ENCODE measurements around the gene DOCK7. TPM values are rescaled to one million over a fixed set of nuclear protein-coding genes. Genes with fewer than 3 reads are reported as not detected.

The DOCK7 gene
- polyA plus RNA-seq, 1 of the 3 experiments (the other 2 are of a cell fraction), result 27.6 TPM

DNA sequence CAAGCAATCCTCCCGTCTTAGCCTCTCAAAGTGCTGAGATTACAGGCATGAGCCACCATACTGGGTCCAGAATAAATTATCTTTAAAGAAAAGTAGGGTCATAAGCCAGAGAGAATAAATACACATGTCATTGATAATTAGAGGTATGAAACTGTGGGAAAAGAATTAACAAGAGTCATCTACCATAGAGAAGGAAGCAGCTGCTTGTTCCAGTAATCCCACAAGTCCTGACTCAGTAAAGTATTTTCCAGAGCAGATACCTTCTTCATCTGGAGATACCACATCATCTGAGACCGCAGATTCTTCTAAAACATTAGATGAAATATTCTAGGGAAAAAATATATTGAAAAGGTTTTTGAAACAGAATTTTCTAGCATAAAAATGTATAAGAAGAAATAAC, 195.7 kb downstream of the DOCK7 start:
- POLR2A ChIA-PET, result no interaction called here
- TF ChIP-seq, protein P1, sequence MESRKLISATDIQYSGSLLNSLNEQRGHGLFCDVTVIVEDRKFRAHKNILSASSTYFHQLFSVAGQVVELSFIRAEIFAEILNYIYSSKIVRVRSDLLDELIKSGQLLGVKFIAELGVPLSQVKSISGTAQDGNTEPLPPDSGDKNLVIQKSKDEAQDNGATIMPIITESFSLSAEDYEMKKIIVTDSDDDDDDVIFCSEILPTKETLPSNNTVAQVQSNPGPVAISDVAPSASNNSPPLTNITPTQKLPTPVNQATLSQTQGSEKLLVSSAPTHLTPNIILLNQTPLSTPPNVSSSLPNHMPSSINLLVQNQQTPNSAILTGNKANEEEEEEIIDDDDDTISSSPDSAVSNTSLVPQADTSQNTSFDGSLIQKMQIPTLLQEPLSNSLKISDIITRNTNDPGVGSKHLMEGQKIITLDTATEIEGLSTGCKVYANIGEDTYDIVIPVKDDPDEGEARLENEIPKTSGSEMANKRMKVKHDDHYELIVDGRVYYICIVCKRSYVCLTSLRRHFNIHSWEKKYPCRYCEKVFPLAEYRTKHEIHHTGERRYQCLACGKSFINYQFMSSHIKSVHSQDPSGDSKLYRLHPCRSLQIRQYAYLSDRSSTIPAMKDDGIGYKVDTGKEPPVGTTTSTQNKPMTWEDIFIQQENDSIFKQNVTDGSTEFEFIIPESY (IDR thresholded peaks at IDR 0.05; ENCODE audit: borderline replicate concordance, low read depth), result no peak
- TF ChIP-seq, protein P2, sequence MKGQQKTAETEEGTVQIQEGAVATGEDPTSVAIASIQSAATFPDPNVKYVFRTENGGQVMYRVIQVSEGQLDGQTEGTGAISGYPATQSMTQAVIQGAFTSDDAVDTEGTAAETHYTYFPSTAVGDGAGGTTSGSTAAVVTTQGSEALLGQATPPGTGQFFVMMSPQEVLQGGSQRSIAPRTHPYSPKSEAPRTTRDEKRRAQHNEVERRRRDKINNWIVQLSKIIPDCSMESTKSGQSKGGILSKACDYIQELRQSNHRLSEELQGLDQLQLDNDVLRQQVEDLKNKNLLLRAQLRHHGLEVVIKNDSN (IDR thresholded peaks at IDR 0.05; ENCODE audit: borderline replicate concordance, low read depth), result no peak
- no peak for TF ChIP-seq TEAD4 (IDR thresholded peaks at IDR 0.05; ENCODE audit: borderline replicate concordance, insufficient read depth)
- TF ChIP-seq, protein P3, sequence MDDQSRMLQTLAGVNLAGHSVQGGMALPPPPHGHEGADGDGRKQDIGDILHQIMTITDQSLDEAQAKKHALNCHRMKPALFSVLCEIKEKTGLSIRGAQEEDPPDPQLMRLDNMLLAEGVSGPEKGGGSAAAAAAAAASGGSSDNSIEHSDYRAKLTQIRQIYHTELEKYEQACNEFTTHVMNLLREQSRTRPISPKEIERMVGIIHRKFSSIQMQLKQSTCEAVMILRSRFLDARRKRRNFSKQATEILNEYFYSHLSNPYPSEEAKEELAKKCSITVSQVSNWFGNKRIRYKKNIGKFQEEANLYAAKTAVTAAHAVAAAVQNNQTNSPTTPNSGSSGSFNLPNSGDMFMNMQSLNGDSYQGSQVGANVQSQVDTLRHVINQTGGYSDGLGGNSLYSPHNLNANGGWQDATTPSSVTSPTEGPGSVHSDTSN (IDR thresholded peaks at IDR 0.05), result no peak
- no peak for TF ChIP-seq POLR2AphosphoS5 (IDR thresholded peaks at IDR 0.05; ENCODE audit: low read depth, low read length)
- TF ChIP-seq NRF1 (IDR thresholded peaks at IDR 0.05; ENCODE audit: low read depth, low read length), result no peak
- TF ChIP-seq, protein P4, sequence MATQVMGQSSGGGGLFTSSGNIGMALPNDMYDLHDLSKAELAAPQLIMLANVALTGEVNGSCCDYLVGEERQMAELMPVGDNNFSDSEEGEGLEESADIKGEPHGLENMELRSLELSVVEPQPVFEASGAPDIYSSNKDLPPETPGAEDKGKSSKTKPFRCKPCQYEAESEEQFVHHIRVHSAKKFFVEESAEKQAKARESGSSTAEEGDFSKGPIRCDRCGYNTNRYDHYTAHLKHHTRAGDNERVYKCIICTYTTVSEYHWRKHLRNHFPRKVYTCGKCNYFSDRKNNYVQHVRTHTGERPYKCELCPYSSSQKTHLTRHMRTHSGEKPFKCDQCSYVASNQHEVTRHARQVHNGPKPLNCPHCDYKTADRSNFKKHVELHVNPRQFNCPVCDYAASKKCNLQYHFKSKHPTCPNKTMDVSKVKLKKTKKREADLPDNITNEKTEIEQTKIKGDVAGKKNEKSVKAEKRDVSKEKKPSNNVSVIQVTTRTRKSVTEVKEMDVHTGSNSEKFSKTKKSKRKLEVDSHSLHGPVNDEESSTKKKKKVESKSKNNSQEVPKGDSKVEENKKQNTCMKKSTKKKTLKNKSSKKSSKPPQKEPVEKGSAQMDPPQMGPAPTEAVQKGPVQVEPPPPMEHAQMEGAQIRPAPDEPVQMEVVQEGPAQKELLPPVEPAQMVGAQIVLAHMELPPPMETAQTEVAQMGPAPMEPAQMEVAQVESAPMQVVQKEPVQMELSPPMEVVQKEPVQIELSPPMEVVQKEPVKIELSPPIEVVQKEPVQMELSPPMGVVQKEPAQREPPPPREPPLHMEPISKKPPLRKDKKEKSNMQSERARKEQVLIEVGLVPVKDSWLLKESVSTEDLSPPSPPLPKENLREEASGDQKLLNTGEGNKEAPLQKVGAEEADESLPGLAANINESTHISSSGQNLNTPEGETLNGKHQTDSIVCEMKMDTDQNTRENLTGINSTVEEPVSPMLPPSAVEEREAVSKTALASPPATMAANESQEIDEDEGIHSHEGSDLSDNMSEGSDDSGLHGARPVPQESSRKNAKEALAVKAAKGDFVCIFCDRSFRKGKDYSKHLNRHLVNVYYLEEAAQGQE (IDR thresholded peaks at IDR 0.05; ENCODE audit: low read depth, low read length), result no peak
- TF ChIP-seq SIN3A (IDR thresholded peaks at IDR 0.05; ENCODE audit: borderline replicate concordance, low read depth, low read length), result no peak
- TF ChIP-seq, protein P5, sequence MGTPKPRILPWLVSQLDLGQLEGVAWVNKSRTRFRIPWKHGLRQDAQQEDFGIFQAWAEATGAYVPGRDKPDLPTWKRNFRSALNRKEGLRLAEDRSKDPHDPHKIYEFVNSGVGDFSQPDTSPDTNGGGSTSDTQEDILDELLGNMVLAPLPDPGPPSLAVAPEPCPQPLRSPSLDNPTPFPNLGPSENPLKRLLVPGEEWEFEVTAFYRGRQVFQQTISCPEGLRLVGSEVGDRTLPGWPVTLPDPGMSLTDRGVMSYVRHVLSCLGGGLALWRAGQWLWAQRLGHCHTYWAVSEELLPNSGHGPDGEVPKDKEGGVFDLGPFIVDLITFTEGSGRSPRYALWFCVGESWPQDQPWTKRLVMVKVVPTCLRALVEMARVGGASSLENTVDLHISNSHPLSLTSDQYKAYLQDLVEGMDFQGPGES (IDR thresholded peaks at IDR 0.05; ENCODE audit: low read depth, low read length), result no peak
- TF ChIP-seq RXRA (IDR thresholded peaks at IDR 0.05; ENCODE audit: borderline replicate concordance, low read depth), result no peak
- no peak for TF ChIP-seq MXI1 (IDR thresholded peaks at IDR 0.05; ENCODE audit: low read depth, low read length)
- TF ChIP-seq, protein P6, sequence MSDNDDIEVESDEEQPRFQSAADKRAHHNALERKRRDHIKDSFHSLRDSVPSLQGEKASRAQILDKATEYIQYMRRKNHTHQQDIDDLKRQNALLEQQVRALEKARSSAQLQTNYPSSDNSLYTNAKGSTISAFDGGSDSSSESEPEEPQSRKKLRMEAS (IDR thresholded peaks at IDR 0.05; ENCODE audit: low read depth), result no peak
- no peak for TF ChIP-seq EZH2phosphoT487 (IDR thresholded peaks at IDR 0.05; ENCODE audit: borderline replicate concordance, low read depth)
- TF ChIP-seq SMC3 (IDR thresholded peaks at IDR 0.05; ENCODE audit: low read depth, low read length), result no peak
- TF ChIP-seq TAF1 (IDR thresholded peaks at IDR 0.05; ENCODE audit: borderline replicate concordance, low read depth, low read length), result no peak
- no peak for TF ChIP-seq TCF12 (IDR thresholded peaks at IDR 0.05)
- Histone ChIP-seq H3K4me3 (ENCODE audit: low read depth in 2 of 2, low read length in 1 of 2) (no peak overlapping the region), H3K9ac (no peak overlapping the region), H3K9me2 (no peaks in the 10 kb centered on the region), H3K27me3 (ENCODE audit: insufficient read depth) (no peaks in the 10 kb centered on the region), H3K4me1 (ENCODE audit: control insufficient read depth in 1 of 2, insufficient read depth in 2 of 2, low read depth in 1 of 2, low read length in 1 of 2) (peaks cover 0 to 10% of the 10 kb centered on the region in 2 experiments; a peak in 1 of 4 replicates), H3K36me3 (replicated peaks in 1 of 2; ENCODE audit: control insufficient read depth in 1 of 2, insufficient read depth in 2 of 2, low read length in 1 of 2) (peaks cover 57 to 72% of the 10 kb centered on the region in 2 experiments), H2AFZ (ENCODE audit: low read depth) (no peak overlapping the region), H3K4me2 (no peak overlapping the region), H3F3A (replicated peaks; ENCODE audit: insufficient read depth) (peaks cover 28% of the 10 kb centered on the region), H4K20me1 (ENCODE audit: insufficient read depth) (no peaks in the 10 kb centered on the region), H3K79me2 (ENCODE audit: insufficient read depth) (no peaks in the 10 kb centered on the region), H3K9me3 (no peaks in the 10 kb centered on the region), H3K27ac (ENCODE audit: low read depth in 2 of 2, low read length in 1 of 2) (no peak overlapping the region)
- no peak for DNase-seq
- 98% methylated on average over 2 of the region's 2 CpGs for WGBS (ENCODE audit: low lambda C conversion rate)
- CTCF ChIA-PET, result interaction anchor here (1.5 kb wide), 1 partner anchor 16 kb away, joined by 5 read pairs; no protein-coding TSS in a partner anchor

Measured in SK-N-SH (cell line).